Activated CD4-positive, CD25-positive, alpha-beta regulatory T cell treated with anti-CD3 and anti-CD28 coated beads, Interleukin-2, amount 50 U/mL, for 24 hours (primary cell): ENCODE results near the gene SCAP.
"Not testable (repeated sequence)": the region's sequence is repeated elsewhere in the genome, so short reads cannot be mapped to it uniquely, and the experiment has no call there.

Source experiments
- ATAC-seq, 2 donors: fragments of 150-1000 bp; cut with Tn5 transposase; one replicate each; pipeline ENCODE4 v1.10.0; 2021; ENCODE audit warnings: mild to moderate bottlenecking in 1 of 2, moderate library complexity in 1 of 2

SCAP gene

GRCh38 chr3:47394140-47394870 lies 81.4 kb downstream of the SCAP start:
- no peak for ATAC-seq

DNA sequence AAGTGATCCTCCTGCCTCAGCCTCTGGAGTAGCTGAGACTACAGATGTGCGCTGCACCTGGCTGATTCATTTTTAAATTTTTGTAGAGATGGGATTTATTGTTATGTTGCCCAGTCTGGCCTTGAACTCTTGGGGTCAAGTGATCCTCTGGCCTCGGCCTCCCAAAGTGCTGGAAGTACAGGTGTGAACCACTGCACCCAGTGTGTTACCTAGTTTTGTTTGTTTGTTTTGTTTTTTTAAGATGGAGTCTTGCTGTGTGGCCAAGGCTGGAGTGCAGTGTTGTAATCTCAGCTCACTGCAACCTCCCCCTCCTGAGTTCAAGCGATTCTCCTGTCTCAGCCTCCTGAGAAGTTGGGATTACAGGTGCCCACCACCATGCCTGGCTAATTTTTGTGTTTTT lies 82.8 kb downstream of the SCAP start:
- no peak for ATAC-seq

DNA sequence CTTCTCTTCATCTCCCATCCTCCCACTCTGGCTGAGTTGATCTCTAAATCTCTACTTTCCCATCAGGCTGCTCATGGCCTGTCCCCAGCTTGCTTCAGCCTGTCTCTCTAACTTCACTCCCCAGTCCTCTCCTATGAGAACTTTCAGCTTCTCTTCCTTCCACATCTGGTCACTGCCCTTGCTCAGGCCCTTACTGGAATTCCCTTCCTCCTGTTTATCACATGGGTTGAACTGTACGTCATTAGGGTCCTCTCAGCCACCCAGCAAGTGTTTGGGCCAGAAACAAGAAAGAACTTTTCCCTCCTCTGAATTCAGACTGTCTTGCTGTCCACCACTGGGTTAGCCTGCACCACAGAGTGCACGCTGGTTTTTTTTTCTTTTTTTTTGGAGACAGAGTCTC lies 89.9 kb downstream of the SCAP start:
- ATAC-seq = no peak

GRCh38 chr3:47385007-47385406 lies 90.7 kb downstream of the SCAP start:
- no peak for ATAC-seq

- no peak for ATAC-seq
Observed at GRCh38 chr3:47384425-47384824, 91.3 kb downstream of the SCAP start.

GRCh38 chr3:47381317-47382157 lies 94.2 kb downstream of the SCAP start:
- peak; percentile 57 to 59 for ATAC-seq

DNA sequence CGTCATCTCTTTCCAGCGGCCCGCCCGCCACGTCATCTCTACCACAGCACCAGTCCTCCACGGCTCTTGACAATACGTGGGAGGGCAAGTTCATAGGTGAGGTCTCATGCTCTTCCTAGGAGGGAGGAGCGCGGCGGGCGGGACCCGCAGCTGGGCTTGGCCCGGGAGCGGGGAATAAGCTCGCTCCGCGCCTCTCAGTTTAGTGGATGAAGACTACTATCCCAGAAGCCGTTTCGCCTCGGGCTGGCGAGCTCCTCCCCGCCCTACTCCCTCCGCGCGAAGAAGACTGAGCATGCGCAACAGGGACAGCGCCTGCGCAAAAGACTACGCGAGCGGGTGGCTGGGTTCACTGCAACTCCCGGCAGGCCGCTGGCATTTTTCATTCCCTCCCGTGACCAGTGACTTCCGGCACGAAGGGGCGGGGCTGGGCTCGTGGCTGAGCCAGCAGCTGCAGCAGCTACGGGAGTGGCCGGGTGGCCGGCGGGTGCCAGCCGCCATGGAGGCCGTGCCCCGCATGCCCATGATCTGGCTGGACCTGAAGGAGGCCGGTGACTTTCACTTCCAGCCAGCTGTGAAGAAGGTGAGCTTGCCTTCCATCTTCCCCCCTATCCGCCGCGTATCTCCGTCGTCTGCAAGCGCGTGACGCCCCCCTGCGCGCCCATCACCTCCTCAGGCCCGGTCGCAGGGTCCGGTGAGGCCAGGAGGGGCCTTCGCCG lies 95.0 kb downstream of the SCAP start, which contains the start of gene PTPN23:
TSS of gene PTPN23 (plus strand) at position 421 of the 716 bp plus-strand sequence. CDS start at position 497, 76 bp downstream.
- peak; percentile 82 to 83 for ATAC-seq

DNA sequence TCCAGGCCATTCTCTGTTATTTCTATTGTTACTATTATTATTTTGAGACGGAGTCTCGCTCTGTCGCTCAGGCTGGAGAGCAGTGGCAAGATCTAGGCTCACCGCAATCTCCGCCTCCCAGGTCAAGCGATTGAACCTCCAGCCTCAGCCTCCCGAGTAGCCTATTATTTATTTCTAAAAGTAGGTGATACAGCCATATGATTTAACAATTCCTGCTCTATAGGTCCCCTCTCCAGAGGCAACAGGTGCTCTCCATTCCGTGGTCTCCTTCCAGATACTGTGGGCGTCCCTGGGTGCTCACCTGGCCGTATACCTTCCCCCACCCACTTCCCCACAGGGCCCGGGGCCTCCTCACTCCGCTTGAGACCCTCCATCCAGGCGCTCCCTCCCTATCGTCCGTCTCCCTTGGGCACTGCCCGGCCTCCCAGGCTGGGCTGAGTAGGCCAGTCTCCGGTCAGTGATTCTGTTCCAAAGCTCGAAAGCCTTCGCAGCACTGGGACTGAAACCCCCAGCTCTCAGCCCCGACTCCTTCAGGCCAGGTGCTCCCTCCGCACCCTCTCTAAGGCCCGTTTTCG lies 95.6 kb downstream of the SCAP start:
- no peak for ATAC-seq

DNA sequence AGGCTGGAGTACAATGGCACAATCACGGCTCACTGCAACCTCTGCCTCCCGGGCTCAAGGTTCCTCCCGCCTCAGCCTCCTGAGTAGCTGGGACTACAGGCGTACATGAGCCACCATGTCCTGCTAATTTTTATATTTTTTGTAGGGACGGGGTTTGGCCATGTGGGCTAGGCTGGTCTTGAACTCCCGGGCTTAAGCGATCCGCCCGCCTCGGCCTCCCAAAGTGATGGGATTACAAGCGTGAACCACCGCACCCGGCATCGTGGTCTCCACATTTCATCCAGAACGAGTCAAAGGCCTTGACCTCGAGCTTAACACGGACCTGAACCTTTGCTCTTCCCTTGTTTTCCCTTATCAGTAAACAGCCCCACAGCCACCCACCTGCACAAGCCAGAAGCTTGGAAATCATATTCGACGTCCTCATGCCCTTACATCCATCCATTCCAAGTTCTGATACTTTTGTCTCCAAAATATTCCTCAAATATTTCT lies 96.3 kb downstream of the SCAP start:
- ATAC-seq = no peak

DNA sequence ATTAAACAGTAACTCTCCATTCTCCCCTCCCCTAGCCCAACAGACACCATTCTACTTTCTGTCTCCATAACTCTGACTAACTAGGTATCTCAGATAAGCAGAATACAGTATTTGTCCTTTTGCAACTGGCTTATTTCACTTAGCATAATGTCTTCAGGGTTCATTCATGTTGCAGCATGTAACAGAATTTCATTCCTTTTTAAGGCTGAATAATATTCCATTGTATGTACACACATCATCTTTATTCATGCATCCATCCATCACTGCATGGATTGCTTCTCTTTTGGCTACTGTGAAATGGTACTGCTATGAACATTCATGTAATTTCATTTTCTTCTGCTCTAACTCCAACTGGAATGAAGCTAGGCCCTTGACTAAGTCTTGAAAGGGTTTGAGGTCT lies 96.9 kb downstream of the SCAP start:
- no peak for ATAC-seq

DNA sequence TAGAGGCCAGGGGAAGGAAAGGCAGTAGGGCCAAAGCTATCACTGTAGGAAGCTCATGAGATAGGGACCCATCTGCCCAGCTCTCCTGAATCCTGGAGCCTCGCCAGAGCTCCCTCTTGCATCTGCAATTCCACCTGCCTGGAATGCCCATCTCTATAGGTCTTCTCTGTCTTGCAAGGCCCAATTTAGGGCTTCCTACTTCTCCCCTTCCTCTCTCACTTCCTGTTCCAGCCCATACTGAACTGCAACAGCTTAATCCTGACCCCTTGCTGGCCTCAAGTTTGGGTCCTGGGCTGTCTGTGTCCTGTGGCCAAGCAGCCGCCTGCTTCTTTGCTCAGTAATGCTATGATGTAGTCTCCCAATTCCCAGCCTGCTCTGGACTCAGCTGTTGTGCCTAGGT lies 98.6 kb downstream of the SCAP start:
- ATAC-seq = no peak

GRCh38 chr3:47376393-47376792 lies 99.3 kb downstream of the SCAP start:
- ATAC-seq = no peak

- ATAC-seq = no peak
Observed at GRCh38 chr3:47374587-47374986, 101.2 kb downstream of the SCAP start.

DNA sequence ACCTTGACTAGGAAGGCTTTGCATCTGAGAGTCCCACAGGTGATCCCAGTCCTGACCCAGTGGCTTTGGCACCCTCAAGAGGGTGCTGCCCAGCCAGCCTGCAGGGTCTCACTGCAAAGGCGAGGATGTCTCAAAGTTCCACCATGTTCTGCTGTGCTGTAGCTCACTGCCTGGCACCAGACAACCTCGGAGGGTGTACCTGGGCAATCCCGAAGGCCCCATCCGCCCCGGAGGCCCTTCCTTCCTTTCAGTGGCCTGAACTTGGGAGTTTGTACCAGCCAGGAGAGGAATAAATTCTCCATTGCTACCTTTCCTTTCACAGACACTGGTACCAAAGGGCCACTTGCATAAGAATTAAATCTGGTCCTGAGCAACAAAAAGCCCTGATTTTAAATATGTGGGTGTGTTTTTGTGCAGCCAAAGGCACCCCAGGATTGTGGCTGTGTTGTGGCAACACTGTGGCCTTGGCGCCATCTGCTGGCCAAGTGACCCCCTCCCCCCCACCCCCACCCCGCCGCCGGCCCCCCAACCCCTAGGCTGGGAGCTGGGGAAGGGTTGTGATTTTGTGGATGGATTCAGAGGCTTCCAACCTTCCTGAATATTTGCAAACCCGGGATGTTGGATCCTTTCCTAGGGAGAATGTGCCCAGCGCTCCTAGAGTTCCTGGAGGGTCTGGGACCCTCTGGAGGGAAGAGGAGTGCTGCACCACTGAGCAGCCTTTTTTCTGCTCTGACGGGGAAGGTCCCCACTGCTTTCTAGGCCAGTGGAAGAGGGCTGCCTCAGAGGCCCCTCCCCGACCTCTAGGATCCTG lies 104.6 kb downstream of the SCAP start:
- ATAC-seq = peak in 1 of 2 donors; percentile 33

DNA sequence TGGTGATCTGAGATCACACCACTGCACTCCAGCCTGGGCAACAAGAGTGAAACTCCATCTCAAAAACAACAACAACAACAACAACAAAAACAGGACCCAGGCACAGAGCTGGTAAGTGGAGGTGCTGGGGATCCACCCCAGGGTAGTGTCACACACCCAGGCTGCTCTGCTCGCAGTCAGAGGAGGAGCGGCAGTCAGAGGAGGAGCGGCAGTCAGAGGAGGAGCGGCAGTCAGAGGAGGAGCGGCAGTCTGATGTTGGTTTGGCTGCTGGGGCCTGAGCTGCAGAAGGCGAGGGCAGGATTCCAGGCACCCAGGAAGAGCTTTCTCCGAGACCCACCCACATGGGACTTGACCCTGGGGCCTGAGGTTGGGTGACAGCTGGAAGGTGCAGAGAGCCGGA lies 105.7 kb downstream of the SCAP start:
- not testable (repeated sequence) for ATAC-seq

GRCh38 chr3:47367631-47368030 lies 108.1 kb downstream of the SCAP start:
- ATAC-seq = no peak

GRCh38 chr3:47366833-47367232 lies 108.9 kb downstream of the SCAP start:
- ATAC-seq = no peak

DNA sequence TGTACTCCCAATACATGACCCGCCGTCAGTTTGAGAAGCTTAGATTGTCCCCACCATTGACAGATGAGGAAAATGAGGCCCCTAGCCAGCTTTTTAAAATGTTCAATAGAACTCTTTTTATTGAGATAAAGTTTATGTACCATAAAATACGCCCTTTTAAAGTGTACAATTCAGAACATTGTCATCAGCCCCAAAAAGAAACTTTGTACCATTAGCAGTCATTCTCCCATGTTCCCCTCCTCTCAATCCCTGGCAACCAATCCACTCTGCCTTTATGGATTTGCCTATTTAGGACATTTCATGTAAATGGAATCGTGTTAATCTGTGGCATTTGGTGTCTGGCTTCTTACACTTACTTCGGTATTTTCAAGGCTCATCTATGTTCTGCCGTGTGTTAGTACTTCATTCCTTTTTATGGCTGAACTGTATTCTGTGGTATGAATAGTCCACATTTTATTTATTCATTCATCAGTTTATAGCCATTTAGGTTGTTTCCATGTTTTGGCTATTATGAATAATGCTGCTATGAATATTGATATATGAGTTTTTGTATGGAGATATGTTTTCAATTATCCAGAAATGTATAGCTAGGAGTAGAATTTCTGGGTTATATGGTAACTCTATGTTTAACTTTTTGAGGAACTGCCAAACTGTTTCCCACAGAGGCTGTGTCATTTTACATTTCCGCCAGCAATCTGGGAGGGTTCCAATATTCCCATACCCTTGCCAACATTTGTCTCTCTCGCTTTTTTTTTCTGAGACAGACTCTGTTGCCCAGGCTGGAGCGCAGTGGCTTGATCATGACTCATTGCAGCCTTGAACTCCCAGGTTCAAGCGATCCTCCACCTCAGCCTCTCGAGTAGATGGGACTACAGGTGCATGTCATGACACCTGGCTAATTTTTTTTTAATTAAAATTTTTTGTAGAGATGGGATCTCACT lies 110.3 kb downstream of the SCAP start:
- no peak for ATAC-seq
